ENCODE data around the gene RIPOR3. TPM values are rescaled to one million over a fixed set of nuclear protein-coding genes. Genes with fewer than 3 reads are reported as not detected.
"Not testable (repeated sequence)": the region's sequence is repeated elsewhere in the genome, so short reads cannot be mapped to it uniquely, and the experiment has no call there.

RIPOR3 gene
- total RNA-seq, 1 experiment from 2014 or later, result 0.58 TPM

GRCh38 chr20:50607436-50607835, 83.9 kb downstream of the RIPOR3 start:
- DNase-seq (ENCODE audit: low spot score), result no peak

- DNase-seq (ENCODE audit: low spot score), result no peak
Observed at GRCh38 chr20:50605136-50605535, 86.2 kb downstream of the RIPOR3 start.

- no peak for DNase-seq (ENCODE audit: low spot score)
Observed at GRCh38 chr20:50604451-50604850, 86.9 kb downstream of the RIPOR3 start.

- no peak for DNase-seq (ENCODE audit: low spot score)
Observed at GRCh38 chr20:50602432-50603088, 88.8 kb downstream of the RIPOR3 start.

- no peak for DNase-seq (ENCODE audit: low spot score)
Observed at GRCh38 chr20:50601511-50602431, 89.6 kb downstream of the RIPOR3 start.

- no peak for DNase-seq (ENCODE audit: low spot score)
Observed at GRCh38 chr20:50600281-50600895, 91.0 kb downstream of the RIPOR3 start.

GRCh38 chr20:50598768-50599167, 92.6 kb downstream of the RIPOR3 start:
- not testable (repeated sequence) for DNase-seq (ENCODE audit: low spot score)

GRCh38 chr20:50598074-50598473, 93.3 kb downstream of the RIPOR3 start:
- no peak for DNase-seq (ENCODE audit: low spot score)

GRCh38 chr20:50597406-50597969, 93.9 kb downstream of the RIPOR3 start:
- no peak for DNase-seq (ENCODE audit: low spot score)

- no peak for DNase-seq (ENCODE audit: low spot score)
Observed at GRCh38 chr20:50596694-50597021, 94.7 kb downstream of the RIPOR3 start.

- DNase-seq (ENCODE audit: low spot score), result no peak
Observed at GRCh38 chr20:50595988-50596693, 95.2 kb downstream of the RIPOR3 start.

GRCh38 chr20:50595433-50595895, 95.9 kb downstream of the RIPOR3 start:
- DNase-seq (ENCODE audit: low spot score), result no peak

GRCh38 chr20:50594591-50595432, 96.5 kb downstream of the RIPOR3 start:
- no peak for DNase-seq (ENCODE audit: low spot score)

- no peak for DNase-seq (ENCODE audit: low spot score)
Observed at GRCh38 chr20:50594231-50594590, 97.1 kb downstream of the RIPOR3 start.

GRCh38 chr20:50593005-50593335, 98.4 kb downstream of the RIPOR3 start:
- DNase-seq (ENCODE audit: low spot score), result no peak

GRCh38 chr20:50592282-50593004, 98.9 kb downstream of the RIPOR3 start:
- DNase-seq (ENCODE audit: low spot score), result no peak

- no peak for DNase-seq (ENCODE audit: low spot score)
Observed at GRCh38 chr20:50591233-50591852, 100.0 kb downstream of the RIPOR3 start.

- DNase-seq (ENCODE audit: low spot score), result no peak
Observed at GRCh38 chr20:50590348-50590664, 101.0 kb downstream of the RIPOR3 start.

GRCh38 chr20:50589548-50590347, 101.6 kb downstream of the RIPOR3 start:
- DNase-seq (ENCODE audit: low spot score), result no peak

Measured in H4 (cell line).